Choroid plexus epithelial cell (primary cell): ENCODE results near the gene NFATC2.

ENCODE experiments used
- DNase-seq: peaks from one replicate; pipeline ENCODE4 v3.0.0-alpha.2; 2010; ENCODE audit warnings: low read depth
- H3K4me3 ChIP-seq: 2 replicates; pipeline ENCODE4 v1.5.1; 2011; ENCODE audit warnings: low read depth, mild to moderate bottlenecking, control low read depth, low read length, moderate library complexity
- CTCF ChIP-seq: conservative IDR thresholded peaks from 2 replicates; pipeline ENCODE4 v1.5.1; 2011; ENCODE audit warnings: low read depth, mild to moderate bottlenecking, control low read depth, inconsistent platforms, low read length, moderate library complexity

The NFATC2 gene

GRCh38 chr20:51513545-51513944, 29.0 kb downstream of the NFATC2 start:
- no peak for TF ChIP-seq CTCF
- H3K4me3 ChIP-seq: no peak overlapping the region
- no peak for DNase-seq

DNA sequence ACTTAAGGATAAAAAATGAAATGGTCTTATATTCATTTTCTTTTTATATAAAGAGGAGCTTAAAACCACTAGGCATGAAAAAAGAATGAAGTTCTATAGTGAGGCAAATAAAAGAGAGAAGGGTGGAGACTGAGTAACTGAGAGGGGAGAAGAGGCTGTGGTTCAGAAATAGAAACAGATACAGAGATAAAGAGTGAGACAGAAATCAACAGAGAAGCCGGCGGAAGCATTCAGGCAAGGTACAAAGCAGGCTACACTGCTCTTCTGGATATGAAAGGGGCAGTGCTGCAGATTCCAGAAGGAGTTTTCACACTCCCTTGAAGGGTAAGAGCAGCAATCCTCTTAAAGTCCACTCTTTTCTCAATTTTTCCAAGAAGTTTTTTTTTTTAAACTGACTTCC, 29.9 kb downstream of the NFATC2 start:
- H3K4me3 ChIP-seq: no peak overlapping the region
- TF ChIP-seq CTCF: no peak
- no peak for DNase-seq

GRCh38 chr20:51511861-51512619, 30.5 kb downstream of the NFATC2 start:
- H3K4me3 ChIP-seq: no peak overlapping the region
- no peak for DNase-seq
- TF ChIP-seq CTCF: no peak

DNA sequence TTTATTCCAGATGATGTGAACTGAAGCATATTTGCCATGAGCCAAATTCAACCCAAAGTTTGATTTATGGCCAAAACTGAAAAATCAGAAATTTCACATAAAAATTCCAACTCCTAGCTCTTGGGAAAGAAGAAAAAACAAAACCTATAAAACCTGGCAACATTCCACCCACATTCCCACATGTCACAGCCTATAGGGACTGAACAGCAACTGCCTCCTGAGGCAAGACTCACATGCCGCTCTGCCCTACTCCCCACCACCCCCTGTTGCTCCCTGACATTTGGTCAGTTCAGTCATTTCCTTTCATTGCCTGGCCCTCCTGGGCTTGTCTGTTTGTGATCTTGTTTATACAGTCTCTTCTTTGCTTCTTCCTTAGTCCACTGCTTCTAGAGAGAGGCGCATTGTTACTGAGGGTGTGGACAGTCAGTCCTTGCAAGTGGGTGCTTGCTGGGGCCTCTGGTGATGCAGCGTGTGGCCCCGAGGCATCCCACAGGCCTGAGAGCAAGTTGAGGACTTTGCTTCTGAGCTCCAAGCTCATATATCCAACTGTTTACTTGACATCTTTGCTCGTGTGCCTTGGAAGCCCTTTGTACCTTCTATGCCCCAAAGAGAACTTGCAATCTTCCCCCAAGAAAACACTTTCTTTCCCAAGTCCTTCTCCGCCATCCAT, 31.4 kb downstream of the NFATC2 start:
- TF ChIP-seq CTCF: no peak
- no peak overlapping the region for H3K4me3 ChIP-seq
- peak; percentile 79 for DNase-seq

- H3K4me3 ChIP-seq: no peak overlapping the region
- TF ChIP-seq CTCF: no peak
- no peak for DNase-seq
These were observed 32.4 kb downstream of the NFATC2 start for GRCh38 chr20:51510169-51510568.

DNA sequence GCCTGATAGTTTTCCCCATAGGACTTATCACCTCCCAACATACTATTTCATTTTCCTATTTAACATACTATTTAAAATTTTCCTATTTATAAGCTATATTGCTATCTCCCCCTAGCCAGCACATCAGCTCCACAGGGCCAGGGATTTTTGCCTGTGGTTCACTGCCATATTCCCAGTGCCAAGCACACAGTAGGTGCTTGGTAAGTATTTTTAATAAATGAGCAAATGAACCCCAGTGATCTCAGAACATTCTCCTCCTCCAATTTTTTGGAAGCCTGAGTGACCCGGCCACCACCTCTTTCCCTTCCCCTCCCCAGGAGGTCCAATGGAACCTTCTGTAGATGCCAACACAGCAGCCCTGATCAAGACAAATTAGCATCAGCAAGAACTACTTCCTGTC, 33.3 kb downstream of the NFATC2 start:
- DNase-seq: no peak
- H3K4me3 ChIP-seq: no peak overlapping the region
- no peak for TF ChIP-seq CTCF

GRCh38 chr20:51508780-51509179, 33.7 kb downstream of the NFATC2 start:
- H3K4me3 ChIP-seq: no peak overlapping the region
- no peak for TF ChIP-seq CTCF
- DNase-seq: no peak
